Esophagus squamous epithelium (tissue), 4 donors: ENCODE data around the gene IQCE.

Experiments
- POLR2A ChIP-seq, 4 donors: fragments of 450-650 bp; IDR thresholded peaks; one replicate each; pipeline ENCODE4 v1.6.1; 2017; ENCODE audit warnings: antibody characterized with exemption in 4 of 4, mild to moderate bottlenecking in 4 of 4, moderate library complexity in 3 of 4
- TF ChIP-seq, protein P1 (sequence below), 6 experiments: fragments of 450-650 bp in 4 of 6; fragments of 200-600 bp in 2 of 6; sonication (generic) in 2 of 6; IDR thresholded peaks; one replicate each; pipeline ENCODE4 v1.5.1; 2016 to 2019; ENCODE audit warnings: antibody characterized with exemption in 6 of 6, mild to moderate bottlenecking in 4 of 6, moderate library complexity in 4 of 6

DNA sequence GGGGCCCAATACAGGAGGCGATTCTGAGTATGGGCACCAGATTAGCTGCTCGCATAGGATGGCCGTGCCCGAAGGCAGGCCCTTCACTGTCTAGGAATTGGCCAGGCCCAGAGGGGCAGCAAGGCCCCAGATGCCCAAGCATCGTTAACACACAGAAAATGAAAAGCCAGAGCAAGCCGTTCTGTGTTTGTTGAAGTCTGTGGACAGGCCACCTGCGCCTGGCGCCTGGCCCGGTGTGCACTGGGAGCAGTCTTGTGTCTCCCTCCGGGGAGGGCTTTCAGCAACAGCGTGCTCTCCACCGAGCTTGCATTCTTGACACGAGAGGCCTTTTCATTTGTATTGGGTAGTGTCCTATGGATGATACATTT, 38.5 kb downstream of the IQCE start:
- TF ChIP-seq, protein P1, sequence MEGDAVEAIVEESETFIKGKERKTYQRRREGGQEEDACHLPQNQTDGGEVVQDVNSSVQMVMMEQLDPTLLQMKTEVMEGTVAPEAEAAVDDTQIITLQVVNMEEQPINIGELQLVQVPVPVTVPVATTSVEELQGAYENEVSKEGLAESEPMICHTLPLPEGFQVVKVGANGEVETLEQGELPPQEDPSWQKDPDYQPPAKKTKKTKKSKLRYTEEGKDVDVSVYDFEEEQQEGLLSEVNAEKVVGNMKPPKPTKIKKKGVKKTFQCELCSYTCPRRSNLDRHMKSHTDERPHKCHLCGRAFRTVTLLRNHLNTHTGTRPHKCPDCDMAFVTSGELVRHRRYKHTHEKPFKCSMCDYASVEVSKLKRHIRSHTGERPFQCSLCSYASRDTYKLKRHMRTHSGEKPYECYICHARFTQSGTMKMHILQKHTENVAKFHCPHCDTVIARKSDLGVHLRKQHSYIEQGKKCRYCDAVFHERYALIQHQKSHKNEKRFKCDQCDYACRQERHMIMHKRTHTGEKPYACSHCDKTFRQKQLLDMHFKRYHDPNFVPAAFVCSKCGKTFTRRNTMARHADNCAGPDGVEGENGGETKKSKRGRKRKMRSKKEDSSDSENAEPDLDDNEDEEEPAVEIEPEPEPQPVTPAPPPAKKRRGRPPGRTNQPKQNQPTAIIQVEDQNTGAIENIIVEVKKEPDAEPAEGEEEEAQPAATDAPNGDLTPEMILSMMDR (IDR thresholded peaks at IDR 0.05), result no peak
- no peak for TF ChIP-seq POLR2A (IDR thresholded peaks at IDR 0.05)
